B cell (primary cell): ENCODE data around the gene PALLD. TPM values are rescaled to one million over a fixed set of nuclear protein-coding genes. Genes with fewer than 3 reads are reported as not detected.

ENCODE experiments used
- ATAC-seq: fragments of 200-7000 bp; cut with Tn5 transposase; one replicate; pipeline ENCODE4 v1.10.0; 2021; ENCODE audit warnings: low read depth, mild to moderate bottlenecking, moderate number of reproducible peaks, moderate library complexity
- CTCF ChIA-PET: fragments of 350-600 bp; sonication (Branson Sonifier 250); formaldehyde crosslinking; loops from one replicate; lab custom pipeline; 2021; ENCODE audit warnings: antibody characterized with exemption, inconsistent platforms; lab: Charles Lee
- POLR2A ChIA-PET: fragments of 350-600 bp; sonication (Branson Sonifier 250); formaldehyde crosslinking; loops from one replicate; lab custom pipeline; 2021; ENCODE audit warnings: antibody characterized with exemption; lab: Charles Lee
- DNase-seq: peaks from one replicate; pipeline ENCODE4 v3.0.0; 2013
- H2AFZ ChIP-seq: 2 replicates; pipeline ENCODE4 v1.6.1; 2012; ENCODE audit warnings: mild to moderate bottlenecking, low read depth, low read length; ENCODE audit not compliant: insufficient read depth, poor library complexity, severe bottlenecking
- H3K27ac ChIP-seq, 2 donors: 1 replicate in 1 of 2; 2 replicates in 1 of 2; pipeline ENCODE4 v1.5.1; 2012 to 2013; ENCODE audit warnings: low read length in 2 of 2, mild to moderate bottlenecking in 2 of 2, moderate library complexity in 1 of 2
- H3K27me3 ChIP-seq, 4 experiments: fragments of 200-600 bp in 1 of 4; sonication (generic) in 1 of 4; replicated peaks in 1 of 4; 1 replicate in 2 of 4; 2 replicates in 2 of 4; pipeline versions ENCODE4 v1.6.1 to v1.7.0; 2013 to 2016; ENCODE audit warnings: low read length in 3 of 4, mild to moderate bottlenecking in 2 of 4, mixed read lengths in 1 of 4, moderate library complexity in 1 of 4; ENCODE audit not compliant: insufficient read depth in 4 of 4, control insufficient read depth in 3 of 4; ENCODE audit errors: control extremely low read depth in 1 of 4
- H3K36me3 ChIP-seq, 2 experiments: replicated peaks in 1 of 2; 1 replicate in 1 of 2; 2 replicates in 1 of 2; pipeline versions ENCODE4 v1.6.1 to v1.7.1; 2013; ENCODE audit warnings: low read length in 1 of 2; ENCODE audit not compliant: insufficient read depth in 2 of 2, control insufficient read depth in 1 of 2; ENCODE audit errors: control extremely low read depth in 1 of 2, extremely low read depth in 1 of 2
- H3K4me1 ChIP-seq, 2 donors: fragments of 200-600 bp in 1 of 2; sonication (generic) in 1 of 2; 1 replicate in 1 of 2; 2 replicates in 1 of 2; pipeline versions ENCODE4 v1.5.1 to v1.6.1; 2013 to 2017; ENCODE audit warnings: low read length in 2 of 2; ENCODE audit not compliant: control insufficient read depth in 2 of 2, insufficient read depth in 2 of 2
- H3K4me2 ChIP-seq: replicated peaks from 2 replicates; pipeline ENCODE3; 2012; ENCODE audit warnings: mild to moderate bottlenecking, low read depth, low read length; ENCODE audit not compliant: poor library complexity, severe bottlenecking
- H3K4me3 ChIP-seq, 5 experiments: fragments of 200-600 bp in 1 of 5; sonication (generic) in 1 of 5; 1 replicate in 3 of 5; 2 replicates in 2 of 5; pipeline versions ENCODE4 v1.5.1 to v1.7.0; 2011 to 2016; ENCODE audit warnings: low read length in 4 of 5, mild to moderate bottlenecking in 4 of 5, low read depth in 2 of 5, control low read depth in 1 of 5, moderate library complexity in 1 of 5; ENCODE audit not compliant: insufficient read depth in 1 of 5; ENCODE audit errors: control extremely low read depth in 1 of 5, extremely low read depth in 1 of 5
- H3K79me2 ChIP-seq: fragments of 200-600 bp; sonication (generic); one replicate; pipeline ENCODE4 v1.6.0; 2016; ENCODE audit warnings: low read length; ENCODE audit not compliant: control insufficient read depth, insufficient read depth
- H3K9ac ChIP-seq: fragments of 200-600 bp; sonication (generic); 2 replicates; pipeline ENCODE4 v1.6.1; 2017; ENCODE audit warnings: mild to moderate bottlenecking, low read length, moderate library complexity
- H3K9me3 ChIP-seq, 3 donors: one replicate each; pipeline versions ENCODE4 v1.6.1 to v1.7.1; 2013; ENCODE audit warnings: low read length in 2 of 3; ENCODE audit not compliant: control insufficient read depth in 2 of 3, insufficient read depth in 1 of 3; ENCODE audit errors: control extremely low read depth in 1 of 3
- H4K20me1 ChIP-seq: 2 replicates; pipeline ENCODE4 v1.6.0; 2012; ENCODE audit warnings: mild to moderate bottlenecking, low read length; ENCODE audit not compliant: insufficient read depth, control insufficient read depth, poor library complexity, severe bottlenecking
- H3K27ac Mint-ChIP-seq: one replicate; pipeline ENCODE4 v1.8.0; 2021; ENCODE audit warnings: mixed read lengths
- H3K27me3 Mint-ChIP-seq: one replicate; pipeline ENCODE4 v1.8.0; 2021; ENCODE audit warnings: mixed read lengths
- H3K4me1 Mint-ChIP-seq: one replicate; pipeline ENCODE4 v1.8.0; 2021; ENCODE audit warnings: mixed read lengths
- H3K4me3 Mint-ChIP-seq: one replicate; pipeline ENCODE4 v1.8.0; 2021; ENCODE audit warnings: mixed read lengths
- H3K9me3 Mint-ChIP-seq: one replicate; pipeline ENCODE4 v1.8.0; 2022; ENCODE audit warnings: mixed read lengths; ENCODE audit not compliant: insufficient read depth
- EZH2 ChIP-seq: IDR thresholded peaks from 2 replicates; pipeline ENCODE4 v1.6.1; 2012; ENCODE audit warnings: borderline replicate concordance, low read depth, mild to moderate bottlenecking, moderate library complexity, low read length; ENCODE audit not compliant: insufficient read depth, poor library complexity, severe bottlenecking
- WGBS: methylation state at CpG from one replicate; pipeline ENCODE4 v1.1.5; 2013; ENCODE audit warnings: missing lambda C conversion rate; ENCODE audit not compliant: insufficient coverage; 5-methylcytosine and 5-hydroxymethylcytosine counted together
- intact Hi-C: fragments of 100-400 bp; cut with micrococcal nuclease; formaldehyde crosslinking; loops from one replicate; pipeline ENCODE4 v1.10.0; 2022
- polyA plus RNA-seq: library from polyadenylated mRNA; depleted of rRNA; stranded (reverse); fragments of >200 nt; gene quantifications from 2 replicates; pipeline ENCODE4 v1.2.3, GENCODE V29; 2012
- total RNA-seq, 2 donors: library from RNA; stranded (reverse); fragments of 120-200 nt in 1 of 2; gene quantifications; 1 replicate in 1 of 2; 2 replicates in 1 of 2; pipeline versions ENCODE4 v1.2.3 to v1.2.4, GENCODE V29; 2013 to 2022
- TF ChIP-seq, protein P1 (sequence below): fragments of 200-600 bp; IDR thresholded peaks from one replicate; pipeline ENCODE4 v1.8.0; 2022; ENCODE audit warnings: antibody characterized with exemption, mild to moderate bottlenecking

The PALLD gene
- total and polyA plus RNA-seq, 2 donors (not counting 1 experiment from before 2014, with no cell fraction given), result 0.63 to 0.71 TPM

DNA sequence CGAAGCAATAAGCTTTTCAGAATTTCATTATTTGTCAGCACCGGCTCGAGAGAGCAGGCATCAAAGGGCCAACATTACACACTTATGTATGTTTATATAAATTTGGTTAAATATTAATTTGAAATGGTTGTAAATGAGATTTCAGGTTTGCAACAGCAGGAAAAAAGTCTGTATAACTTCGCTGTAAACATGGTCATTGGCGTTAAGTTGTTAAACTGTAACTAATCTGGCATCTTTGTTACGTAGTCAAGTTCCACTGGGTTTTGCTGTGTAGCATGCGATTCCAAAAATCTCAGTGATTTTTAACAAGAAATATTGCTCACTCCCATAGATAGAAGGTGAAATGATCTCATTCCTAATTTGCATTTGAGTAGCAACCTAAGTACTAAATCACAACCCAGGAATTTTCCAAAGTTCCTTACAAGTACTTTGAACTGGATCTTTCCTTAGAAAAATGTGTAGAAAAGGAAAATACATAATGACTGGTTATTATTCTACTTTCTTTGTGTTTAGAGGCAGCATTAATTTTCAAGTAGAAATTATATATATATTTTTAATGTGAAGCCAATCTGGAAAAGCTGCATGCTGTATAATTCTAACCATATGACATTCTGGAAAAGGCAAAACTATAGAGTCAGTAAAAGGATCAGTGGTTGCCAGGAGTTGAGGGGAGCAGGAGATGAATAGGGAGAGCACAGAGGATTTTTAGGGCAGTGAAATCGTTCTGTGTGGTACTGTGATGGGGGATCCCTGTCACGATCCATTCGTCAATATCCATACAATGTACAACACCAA lies 291.1 kb downstream of the PALLD start:
- Histone ChIP-seq H3K4me2 (no peak overlapping the region), H3K9ac (no peak overlapping the region), H2AFZ (no peak overlapping the region), H3K4me3 (no peak overlapping the region), H4K20me1 (no peaks in the 10 kb centered on the region), H3K27me3 (no peaks in the 10 kb centered on the region), H3K4me1 (peaks cover 3 to 7% of the 10 kb centered on the region in 2 donors), H3K9me3 (no peaks in the 10 kb centered on the region), H3K27ac (no peak overlapping the region), H3K36me3 (no peaks in the 10 kb centered on the region), H3K79me2 (no peaks in the 10 kb centered on the region)
- ATAC-seq (no peak), DNase-seq (no peak)
- Mint-ChIP-seq H3K4me1 (peaks cover 6% of the 10 kb centered on the region), H3K4me3 (no peak overlapping the region), H3K27ac (no peak overlapping the region), H3K27me3 (no peaks in the 10 kb centered on the region), H3K9me3 (no peaks in the 10 kb centered on the region)
- WGBS, result 92% methylated on average over 2 of the region's 10 CpGs
- intact Hi-C loops, result no loop called here
- ChIA-PET POLR2A (no interaction called here), CTCF (no interaction called here)
- no peak for TF ChIP-seq EZH2
- TF ChIP-seq, protein P1, sequence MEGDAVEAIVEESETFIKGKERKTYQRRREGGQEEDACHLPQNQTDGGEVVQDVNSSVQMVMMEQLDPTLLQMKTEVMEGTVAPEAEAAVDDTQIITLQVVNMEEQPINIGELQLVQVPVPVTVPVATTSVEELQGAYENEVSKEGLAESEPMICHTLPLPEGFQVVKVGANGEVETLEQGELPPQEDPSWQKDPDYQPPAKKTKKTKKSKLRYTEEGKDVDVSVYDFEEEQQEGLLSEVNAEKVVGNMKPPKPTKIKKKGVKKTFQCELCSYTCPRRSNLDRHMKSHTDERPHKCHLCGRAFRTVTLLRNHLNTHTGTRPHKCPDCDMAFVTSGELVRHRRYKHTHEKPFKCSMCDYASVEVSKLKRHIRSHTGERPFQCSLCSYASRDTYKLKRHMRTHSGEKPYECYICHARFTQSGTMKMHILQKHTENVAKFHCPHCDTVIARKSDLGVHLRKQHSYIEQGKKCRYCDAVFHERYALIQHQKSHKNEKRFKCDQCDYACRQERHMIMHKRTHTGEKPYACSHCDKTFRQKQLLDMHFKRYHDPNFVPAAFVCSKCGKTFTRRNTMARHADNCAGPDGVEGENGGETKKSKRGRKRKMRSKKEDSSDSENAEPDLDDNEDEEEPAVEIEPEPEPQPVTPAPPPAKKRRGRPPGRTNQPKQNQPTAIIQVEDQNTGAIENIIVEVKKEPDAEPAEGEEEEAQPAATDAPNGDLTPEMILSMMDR, result no peak

DNA sequence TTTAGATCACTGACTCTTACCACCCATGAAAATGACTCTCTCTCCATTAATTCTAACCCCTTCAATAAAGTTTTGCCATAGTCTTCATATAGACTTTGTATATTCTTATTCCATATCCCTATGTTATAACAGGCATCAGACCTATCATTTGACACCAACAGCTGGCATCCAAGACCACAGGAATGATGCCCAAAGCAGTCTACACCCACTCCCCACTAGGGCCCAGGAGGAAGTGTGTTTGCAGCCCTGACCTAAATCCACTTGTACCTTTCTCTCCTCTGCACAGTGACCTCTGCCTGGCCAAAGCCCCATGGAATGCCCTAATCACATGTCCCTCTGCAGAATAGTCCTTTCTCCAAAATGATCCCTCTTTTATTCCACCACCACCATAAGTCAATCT lies 294.0 kb downstream of the PALLD start:
- Histone ChIP-seq H3K4me2 (no peak overlapping the region), H3K27me3 (no peaks in the 10 kb centered on the region), H3K9me3 (peaks cover 0 to 4% (median 0%) of the 10 kb centered on the region in 3 donors), H3K36me3 (no peaks in the 10 kb centered on the region), H3K27ac (no peak overlapping the region), H4K20me1 (no peaks in the 10 kb centered on the region), H3K79me2 (no peaks in the 10 kb centered on the region), H2AFZ (no peak overlapping the region), H3K9ac (no peak overlapping the region), H3K4me3 (no peak overlapping the region), H3K4me1 (peaks cover 3 to 7% of the 10 kb centered on the region in 2 donors)
- ATAC-seq (no peak), DNase-seq (no peak)
- intact Hi-C loops, result no loop called here
- no peaks in the 10 kb centered on the region for H3K27me3 Mint-ChIP-seq
- no peak overlapping the region for H3K27ac Mint-ChIP-seq
- H3K9me3 Mint-ChIP-seq, result no peaks in the 10 kb centered on the region
- CTCF ChIA-PET, result no interaction called here
- TF ChIP-seq, protein P1, result no peak
- TF ChIP-seq EZH2, result no peak
- no peak overlapping the region for H3K4me3 Mint-ChIP-seq
- H3K4me1 Mint-ChIP-seq, result peaks cover 6% of the 10 kb centered on the region
- POLR2A ChIA-PET, result no interaction called here
